Measurements from ENCODE around the gene ZNF611. TPM values are rescaled to one million over a fixed set of nuclear protein-coding genes. Genes with fewer than 3 reads are reported as not detected.

The ZNF611 gene
- total RNA-seq, 1 experiment from 2014 or later: 16.6 TPM

- BruUV-seq (replicated peaks): no TSS peak
- H3K4me3 ChIP-seq (ENCODE audit: low read depth in 2 of 2, low read length in 2 of 2): no peak overlapping the region
- CTCF ChIA-PET: no interaction called here
- H3K27me3 ChIP-seq (ENCODE audit: control insufficient read depth, insufficient read depth, low read length): no peaks in the 10 kb centered on the region
- intact Hi-C loops (cut with micrococcal nuclease; ENCODE audit: unreplicated experiment) (no loop called here), in situ Hi-C loops (cut with HindIII; ENCODE audit: low pct_unique_long_range_greater_than_20kb, low sequenced_read_pairs) (no loop called here)
- POLR2A ChIA-PET: no interaction called here
- DNase-seq (ENCODE audit: low read depth, low spot score) (no peak), ATAC-seq (no peak)
- H3K9me3 ChIP-seq (ENCODE audit: control insufficient read depth, insufficient read depth, low read depth, low read length): no peaks in the 10 kb centered on the region
- no peaks in the 10 kb centered on the region for H3K4me1 ChIP-seq (ENCODE audit: control insufficient read depth, insufficient read depth, low read length)
- no peak for TF ChIP-seq TCF7L2 (IDR thresholded peaks at IDR 0.05; ENCODE audit: low read depth, low read length)
- TF ChIP-seq REST (IDR thresholded peaks at IDR 0.05; ENCODE audit: insufficient read depth in 1 of 2, low read depth in 2 of 2, low read length in 1 of 2): no peak
- TF ChIP-seq SIN3A (IDR thresholded peaks at IDR 0.05; ENCODE audit: borderline replicate concordance, insufficient read depth, low read depth, low read length): no peak
- TF ChIP-seq, protein P1, sequence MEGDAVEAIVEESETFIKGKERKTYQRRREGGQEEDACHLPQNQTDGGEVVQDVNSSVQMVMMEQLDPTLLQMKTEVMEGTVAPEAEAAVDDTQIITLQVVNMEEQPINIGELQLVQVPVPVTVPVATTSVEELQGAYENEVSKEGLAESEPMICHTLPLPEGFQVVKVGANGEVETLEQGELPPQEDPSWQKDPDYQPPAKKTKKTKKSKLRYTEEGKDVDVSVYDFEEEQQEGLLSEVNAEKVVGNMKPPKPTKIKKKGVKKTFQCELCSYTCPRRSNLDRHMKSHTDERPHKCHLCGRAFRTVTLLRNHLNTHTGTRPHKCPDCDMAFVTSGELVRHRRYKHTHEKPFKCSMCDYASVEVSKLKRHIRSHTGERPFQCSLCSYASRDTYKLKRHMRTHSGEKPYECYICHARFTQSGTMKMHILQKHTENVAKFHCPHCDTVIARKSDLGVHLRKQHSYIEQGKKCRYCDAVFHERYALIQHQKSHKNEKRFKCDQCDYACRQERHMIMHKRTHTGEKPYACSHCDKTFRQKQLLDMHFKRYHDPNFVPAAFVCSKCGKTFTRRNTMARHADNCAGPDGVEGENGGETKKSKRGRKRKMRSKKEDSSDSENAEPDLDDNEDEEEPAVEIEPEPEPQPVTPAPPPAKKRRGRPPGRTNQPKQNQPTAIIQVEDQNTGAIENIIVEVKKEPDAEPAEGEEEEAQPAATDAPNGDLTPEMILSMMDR (IDR thresholded peaks at IDR 0.05): no peak
- H3K36me3 ChIP-seq (ENCODE audit: control insufficient read depth, insufficient read depth, low read length): peaks cover 2% of the 10 kb centered on the region; the same call in 1 of the 2 replicates
- H3K27ac ChIP-seq (ENCODE audit: low read length): no peak overlapping the region
Observed at GRCh38 chr19:52653161-52653560, 81.7 kb downstream of the ZNF611 start.

Other genes starting within 250 kb of the ZNF611 start
- gene ZNF808, start 207.4 kb downstream of the ZNF611 start, total RNA-seq (2021; ENCODE audit: unreplicated experiment): 19.1 TPM
- 16.4 TPM for gene ZNF701, start 164.8 kb downstream of the ZNF611 start, total RNA-seq (2021; ENCODE audit: unreplicated experiment)
- 31.9 TPM for gene ZNF83, start 96.7 kb downstream of the ZNF611 start, total RNA-seq (2021; ENCODE audit: unreplicated experiment)
- 13.6 TPM for gene ZNF600, start 51.7 kb upstream of the ZNF611 start, total RNA-seq (2021; ENCODE audit: unreplicated experiment)
- 26.7 TPM for gene ZNF28, start 86.6 kb upstream of the ZNF611 start, total RNA-seq (2021; ENCODE audit: unreplicated experiment)
- gene ZNF468, start 122.6 kb upstream of the ZNF611 start, total RNA-seq (2021; ENCODE audit: unreplicated experiment): 27.5 TPM
- 10.2 TPM for gene ZNF320, start 162.6 kb upstream of the ZNF611 start, total RNA-seq (2021; ENCODE audit: unreplicated experiment)
- 7.4 TPM for gene ZNF888, start 188.4 kb upstream of the ZNF611 start, total RNA-seq (2021; ENCODE audit: unreplicated experiment)
- gene ZNF816, start 227.8 kb upstream of the ZNF611 start, total RNA-seq (2021; ENCODE audit: unreplicated experiment): 7.1 TPM